Measurements from ENCODE around the gene ZNF423.

Gene ZNF423

DNA sequence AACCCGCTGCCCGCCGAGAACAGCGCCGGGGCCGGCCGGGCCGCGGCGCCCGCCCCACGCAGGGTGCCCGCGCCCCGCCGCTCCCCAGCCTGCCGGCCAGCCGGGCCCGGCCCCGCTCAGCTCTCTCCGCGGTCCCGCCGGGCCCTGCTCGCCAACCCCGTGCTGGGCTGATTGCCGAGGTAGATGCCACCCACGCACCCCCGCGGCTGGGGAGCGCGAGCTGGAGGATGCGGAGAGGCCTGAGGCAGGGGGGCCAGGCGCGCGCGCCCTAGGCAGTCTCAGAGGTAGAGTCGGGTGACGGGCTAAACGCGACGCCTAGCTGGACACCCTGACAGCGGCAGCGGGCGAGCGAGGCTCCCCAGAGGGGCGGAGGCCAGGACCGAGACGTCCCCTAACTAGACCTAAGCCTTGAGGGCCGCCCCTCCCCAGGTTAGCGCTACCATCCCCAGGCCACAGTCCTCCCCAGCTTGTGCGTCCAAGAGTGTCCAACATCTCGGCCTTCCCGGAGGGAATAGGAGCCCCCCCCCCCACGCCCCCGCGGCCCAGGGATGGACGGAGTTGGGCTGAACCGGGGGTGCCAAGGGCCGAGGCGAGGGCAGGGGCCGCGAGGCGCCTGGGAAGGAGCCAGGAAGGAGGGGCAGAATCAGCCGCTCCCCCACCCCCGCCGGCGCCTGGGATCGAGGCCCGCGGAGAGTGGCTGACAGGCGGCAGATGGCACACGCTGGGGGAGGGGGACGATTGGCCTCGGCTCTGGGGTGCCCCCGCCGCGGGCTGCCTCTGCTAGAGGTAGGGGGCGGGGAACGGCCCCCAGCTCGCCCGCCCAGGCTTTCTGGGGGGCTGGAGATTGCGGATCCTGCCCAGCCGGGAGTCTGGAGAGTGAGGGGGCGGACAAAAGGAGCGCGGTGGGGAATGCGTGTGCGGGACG, 2.5 kb upstream of the ZNF423 start:
- TF ChIP-seq, protein P1, sequence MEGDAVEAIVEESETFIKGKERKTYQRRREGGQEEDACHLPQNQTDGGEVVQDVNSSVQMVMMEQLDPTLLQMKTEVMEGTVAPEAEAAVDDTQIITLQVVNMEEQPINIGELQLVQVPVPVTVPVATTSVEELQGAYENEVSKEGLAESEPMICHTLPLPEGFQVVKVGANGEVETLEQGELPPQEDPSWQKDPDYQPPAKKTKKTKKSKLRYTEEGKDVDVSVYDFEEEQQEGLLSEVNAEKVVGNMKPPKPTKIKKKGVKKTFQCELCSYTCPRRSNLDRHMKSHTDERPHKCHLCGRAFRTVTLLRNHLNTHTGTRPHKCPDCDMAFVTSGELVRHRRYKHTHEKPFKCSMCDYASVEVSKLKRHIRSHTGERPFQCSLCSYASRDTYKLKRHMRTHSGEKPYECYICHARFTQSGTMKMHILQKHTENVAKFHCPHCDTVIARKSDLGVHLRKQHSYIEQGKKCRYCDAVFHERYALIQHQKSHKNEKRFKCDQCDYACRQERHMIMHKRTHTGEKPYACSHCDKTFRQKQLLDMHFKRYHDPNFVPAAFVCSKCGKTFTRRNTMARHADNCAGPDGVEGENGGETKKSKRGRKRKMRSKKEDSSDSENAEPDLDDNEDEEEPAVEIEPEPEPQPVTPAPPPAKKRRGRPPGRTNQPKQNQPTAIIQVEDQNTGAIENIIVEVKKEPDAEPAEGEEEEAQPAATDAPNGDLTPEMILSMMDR (IDR thresholded peaks at IDR 0.05; ENCODE audit: low read depth, low read length): no peak
- DNase-seq (ENCODE audit: extremely low read depth, low read depth): no peak

DNA sequence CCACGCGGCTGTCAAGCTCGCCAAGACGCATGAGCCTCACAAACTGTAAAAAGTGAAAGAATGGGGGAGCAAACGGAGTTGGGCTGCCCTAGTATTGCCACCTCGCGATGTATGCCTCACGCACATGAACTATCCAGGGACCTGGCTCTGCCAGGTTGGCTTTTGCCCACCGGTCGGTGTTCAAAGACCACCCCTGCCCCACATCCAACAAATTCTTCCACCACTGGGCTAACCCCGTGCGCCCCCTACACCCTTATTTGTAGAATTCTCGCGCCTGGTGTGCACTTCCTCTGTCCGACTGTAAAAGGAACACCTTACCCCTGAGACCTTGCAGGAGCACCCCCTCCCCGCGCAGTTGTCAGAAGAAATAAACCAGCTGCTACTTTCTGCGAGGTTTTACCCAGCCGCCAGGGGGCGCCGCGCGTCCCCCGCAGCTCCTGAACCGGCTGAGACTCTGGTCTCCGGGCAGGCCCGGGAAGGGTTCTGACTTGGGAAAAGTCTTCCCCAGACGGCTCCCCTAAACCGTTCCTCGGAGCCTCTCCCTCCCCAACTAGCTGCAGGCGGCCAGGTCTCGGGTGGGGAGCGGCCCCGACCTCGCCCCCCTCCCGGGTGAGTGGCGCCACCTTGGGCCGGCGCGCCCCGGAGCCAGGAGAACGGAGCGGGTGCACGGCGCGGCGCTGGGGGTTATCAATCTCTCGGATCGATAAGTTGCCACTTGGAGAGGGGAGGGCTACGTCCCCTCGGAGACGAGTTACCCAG, 1.7 kb upstream of the ZNF423 start:
- no peak for DNase-seq (ENCODE audit: extremely low read depth, low read depth)
- TF ChIP-seq, protein P1 (IDR thresholded peaks at IDR 0.05; ENCODE audit: low read depth, low read length): peak; percentile 73

DNA sequence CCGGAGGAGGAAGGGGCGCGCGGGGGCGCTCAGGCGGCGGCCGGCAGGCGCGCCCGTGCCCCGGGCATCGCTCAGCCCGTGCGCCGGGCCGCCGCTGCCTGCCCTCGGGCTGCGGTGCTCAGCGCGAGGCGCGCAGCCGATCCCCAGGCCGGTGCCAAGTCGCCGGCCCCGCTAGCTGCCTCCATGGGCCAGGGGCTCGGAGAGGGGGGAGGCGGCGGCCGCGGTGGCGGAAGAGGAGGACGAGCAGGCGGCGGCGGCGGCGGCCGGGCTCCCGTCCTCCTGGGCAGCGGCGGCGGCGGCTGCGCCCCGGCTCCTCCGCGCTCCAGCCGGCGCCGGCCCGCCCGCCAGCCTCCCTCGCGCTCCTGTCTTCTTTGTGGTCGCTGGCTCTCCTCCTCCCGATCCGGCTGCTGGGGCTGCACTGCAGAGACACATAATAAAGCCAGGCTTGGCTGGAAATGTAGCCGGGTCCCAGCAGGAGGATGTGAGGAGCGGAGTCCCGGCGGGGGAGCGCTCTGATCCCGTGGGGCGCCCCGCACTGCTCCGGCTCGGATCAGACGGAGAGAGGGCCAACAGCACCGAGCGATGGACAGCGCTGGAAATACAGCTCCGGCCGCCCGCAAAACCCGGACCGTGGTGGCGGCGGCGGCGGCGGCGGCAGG, 889 bp upstream of the ZNF423 start:
- peak; percentile 29 for DNase-seq (ENCODE audit: extremely low read depth, low read depth)
- TF ChIP-seq, protein P1 (IDR thresholded peaks at IDR 0.05; ENCODE audit: low read depth, low read length): peak; percentile 34

DNA sequence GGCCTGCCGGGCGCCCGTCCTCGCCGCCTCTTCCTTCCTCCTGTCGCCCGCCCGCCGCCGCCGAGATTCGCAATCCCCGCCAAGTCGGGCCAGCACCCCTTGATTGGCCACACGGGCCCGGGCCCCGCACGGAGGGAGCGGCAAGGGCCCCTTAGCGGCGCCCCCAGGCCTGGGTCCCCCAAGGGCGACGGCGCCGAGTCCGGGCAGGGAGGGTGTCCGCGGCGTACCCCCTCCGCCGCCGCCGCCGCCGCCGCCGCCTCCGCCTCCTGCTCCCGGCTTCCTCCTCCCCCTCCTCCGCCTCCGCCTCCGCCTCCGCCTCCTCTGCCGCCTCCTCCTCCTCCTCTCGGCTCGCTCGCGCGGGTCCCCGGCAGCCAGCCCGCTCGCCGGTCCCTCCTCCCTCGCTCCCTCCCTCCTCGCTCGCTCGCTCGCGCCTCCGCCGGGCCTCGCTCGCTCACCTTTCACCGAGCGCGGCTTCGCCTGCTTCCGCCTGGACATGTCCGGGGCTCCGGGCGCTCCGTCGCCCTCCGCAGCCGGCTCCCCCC, 561 bp downstream of the ZNF423 start:
- TF ChIP-seq, protein P1 (IDR thresholded peaks at IDR 0.05; ENCODE audit: low read depth, low read length): no peak
- peak; percentile 44 for DNase-seq (ENCODE audit: extremely low read depth, low read depth)

DNA sequence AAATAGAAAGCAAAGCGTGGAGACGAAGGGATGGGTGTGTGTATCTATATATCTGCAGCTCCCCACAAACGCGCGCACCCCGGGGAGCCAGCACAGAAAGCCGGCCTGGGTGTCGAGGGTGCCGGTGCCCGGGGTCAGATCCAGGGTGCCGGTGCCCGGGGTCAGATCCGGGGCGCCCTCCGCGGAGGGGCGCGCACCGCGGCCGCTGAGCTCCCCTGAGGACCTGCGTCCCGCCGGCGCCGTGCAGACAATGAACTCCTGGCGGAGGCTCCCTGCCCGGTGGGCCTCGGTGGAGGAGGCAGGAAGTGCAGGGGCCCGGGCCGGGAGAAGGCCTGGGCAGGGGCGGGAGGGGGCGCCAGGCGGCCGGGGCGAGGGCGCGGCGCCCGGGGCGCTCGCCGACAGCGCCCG, 1.1 kb downstream of the ZNF423 start:
- TF ChIP-seq, protein P1 (IDR thresholded peaks at IDR 0.05; ENCODE audit: low read depth, low read length): no peak

DNA sequence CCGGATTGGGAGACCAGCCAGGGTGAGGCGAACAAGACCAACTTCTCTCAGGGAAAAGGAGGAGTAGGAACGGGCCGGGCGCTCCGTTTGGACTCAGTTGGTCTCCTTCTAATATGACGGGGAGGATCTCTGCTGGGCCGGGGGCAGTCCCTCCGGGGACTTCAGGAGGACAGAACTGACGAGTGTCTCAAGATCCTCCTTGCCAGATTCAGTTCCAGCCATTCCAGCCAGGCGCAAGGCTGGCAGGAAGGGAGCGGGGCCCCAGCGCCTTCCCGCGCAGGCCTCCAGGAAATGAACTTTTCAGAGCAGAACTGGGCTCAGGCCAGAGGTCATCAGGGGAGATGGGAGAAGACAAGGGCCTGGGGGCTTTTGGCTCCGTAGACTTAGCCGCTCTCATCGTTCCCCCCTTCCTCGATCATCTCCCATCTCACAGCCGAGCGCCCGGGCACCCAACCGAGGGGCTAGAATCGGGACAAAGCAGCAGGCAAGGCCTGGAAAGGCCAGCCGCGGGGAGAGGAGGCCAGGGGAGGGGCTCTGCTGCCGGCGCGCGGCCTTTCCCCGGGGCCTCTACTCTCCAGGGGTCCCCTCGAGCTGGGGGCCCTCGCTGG, 1.6 kb downstream of the ZNF423 start:
- TF ChIP-seq, protein P1 (IDR thresholded peaks at IDR 0.05; ENCODE audit: low read depth, low read length): no peak
- DNase-seq (ENCODE audit: extremely low read depth, low read depth): no peak

More for the DNA sequence above, 1.1 kb downstream of the ZNF423 start:
- DNase-seq (ENCODE audit: extremely low read depth, low read depth): no peak

Data from AG09319 (cell line).